ENCODE measurements around the gene TBX3.

The TBX3 gene

DNA sequence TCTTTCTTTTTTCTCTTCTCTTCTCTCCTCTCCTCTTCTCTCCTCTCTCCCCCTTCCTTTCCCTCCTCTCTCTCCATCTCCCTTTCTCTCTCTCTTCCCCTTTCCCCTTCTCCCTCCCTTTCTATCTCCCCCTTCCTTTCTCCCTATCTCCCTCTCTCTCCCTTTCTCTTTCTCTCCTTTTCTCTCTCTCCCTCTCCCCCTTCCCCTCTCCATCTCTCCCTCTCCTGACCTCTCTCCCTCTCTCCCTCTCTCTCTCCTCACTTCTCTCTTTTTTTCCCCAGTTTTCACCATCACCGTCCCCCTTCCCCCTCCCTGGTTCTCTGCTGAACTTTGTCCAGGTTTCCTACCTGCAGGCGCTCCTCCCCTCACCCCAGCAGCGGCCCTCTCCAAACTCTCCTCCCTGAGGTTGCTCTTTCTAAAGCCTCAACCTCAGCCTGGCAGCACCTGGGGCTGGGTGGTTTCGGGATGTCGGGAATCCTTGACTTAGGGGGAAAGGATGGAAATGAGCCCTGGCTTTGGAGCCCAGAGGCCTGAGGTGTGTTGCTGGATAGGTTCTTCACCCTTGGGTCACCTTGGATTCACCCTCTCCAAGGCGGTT is 14.7 kb upstream of the TBX3 start:
- Histone ChIP-seq H3K27me3 (ENCODE audit: insufficient read depth, low read depth, severe bottlenecking) (peaks cover 75% of the 10 kb centered on the region), H3K27ac (no peak overlapping the region), H3K9me3 (ENCODE audit: severe bottlenecking) (peaks cover 8% of the 10 kb centered on the region), H3K36me3 (no peaks in the 10 kb centered on the region), H3K4me3 (ENCODE audit: low read depth, low read length) (no peak overlapping the region)
- TF ChIP-seq CTCF (IDR thresholded peaks at IDR 0.05; ENCODE audit: low read depth, low read length) = no peak
- DNase-seq = no peak

GRCh38 chr12:114697741-114698565 is 14.0 kb upstream of the TBX3 start:
- no peak overlapping the region; the same call in 1 of the 2 replicates for H3K4me3 ChIP-seq (ENCODE audit: low read depth, low read length)
- H3K9me3 ChIP-seq (ENCODE audit: severe bottlenecking) = peaks cover 8% of the 10 kb centered on the region
- H3K36me3 ChIP-seq = no peaks in the 10 kb centered on the region
- DNase-seq = no peak
- TF ChIP-seq CTCF (IDR thresholded peaks at IDR 0.05; ENCODE audit: low read depth, low read length) = no peak
- H3K27ac ChIP-seq = no peak overlapping the region
- peaks cover 79% of the 10 kb centered on the region for H3K27me3 ChIP-seq (ENCODE audit: insufficient read depth, low read depth, severe bottlenecking)

DNA sequence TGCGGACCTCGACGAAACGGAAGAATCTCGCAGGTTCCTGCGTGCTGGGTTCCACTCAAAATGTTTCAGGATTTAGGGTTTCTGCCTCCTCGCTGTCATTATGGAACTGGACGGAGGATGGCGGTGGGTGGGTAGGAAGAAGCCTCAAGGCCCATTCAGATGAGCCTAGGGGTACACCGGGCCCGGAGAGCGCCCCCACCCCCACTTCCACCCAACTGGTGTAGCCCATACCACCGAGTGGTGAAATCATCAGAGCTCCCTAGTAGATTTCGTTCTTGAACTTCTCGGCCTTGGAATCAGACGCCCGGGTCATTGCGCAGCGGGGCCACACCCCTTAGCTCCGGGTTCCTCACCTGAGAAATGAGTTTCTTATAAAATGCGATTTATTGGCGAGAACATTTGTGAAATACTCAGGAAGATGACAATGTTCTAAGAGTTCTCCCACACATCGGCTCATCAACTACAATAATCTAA is 13.3 kb upstream of the TBX3 start:
- H3K36me3 ChIP-seq = no peaks in the 10 kb centered on the region
- no peak overlapping the region for H3K27ac ChIP-seq
- no peak overlapping the region for H3K4me3 ChIP-seq (ENCODE audit: low read depth, low read length)
- DNase-seq = no peak
- H3K9me3 ChIP-seq (ENCODE audit: severe bottlenecking) = peaks cover 8% of the 10 kb centered on the region
- H3K27me3 ChIP-seq (ENCODE audit: insufficient read depth, low read depth, severe bottlenecking) = peaks cover 82% of the 10 kb centered on the region
- TF ChIP-seq CTCF (IDR thresholded peaks at IDR 0.05; ENCODE audit: low read depth, low read length) = no peak

GRCh38 chr12:114696443-114697242 is 12.7 kb upstream of the TBX3 start:
- Histone ChIP-seq H3K27me3 (ENCODE audit: insufficient read depth, low read depth, severe bottlenecking) (peaks cover 83% of the 10 kb centered on the region), H3K9me3 (ENCODE audit: severe bottlenecking) (peaks cover 8% of the 10 kb centered on the region), H3K36me3 (no peaks in the 10 kb centered on the region), H3K27ac (no peak overlapping the region), H3K4me3 (ENCODE audit: low read depth, low read length) (no peak overlapping the region)
- DNase-seq = no peak
- no peak for TF ChIP-seq CTCF (IDR thresholded peaks at IDR 0.05; ENCODE audit: low read depth, low read length)

DNA sequence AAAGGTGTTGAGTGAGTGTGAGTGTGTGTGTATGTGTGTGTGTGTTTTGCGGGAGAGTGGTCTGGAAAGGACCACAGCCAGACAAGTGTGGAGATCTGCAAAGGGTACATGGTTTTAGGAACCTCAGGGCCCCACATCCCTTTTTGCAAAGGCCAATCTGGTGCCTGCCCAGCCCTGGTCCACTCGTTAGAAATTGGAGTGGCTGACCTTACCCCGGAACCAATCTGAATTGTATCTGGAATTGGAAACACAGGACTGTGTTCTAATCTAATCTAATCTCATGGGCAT is 11.3 kb upstream of the TBX3 start:
- no peak overlapping the region for H3K27ac ChIP-seq
- peaks cover 83% of the 10 kb centered on the region for H3K27me3 ChIP-seq (ENCODE audit: insufficient read depth, low read depth, severe bottlenecking)
- TF ChIP-seq CTCF (IDR thresholded peaks at IDR 0.05; ENCODE audit: low read depth, low read length) = no peak
- H3K36me3 ChIP-seq = no peaks in the 10 kb centered on the region
- H3K4me3 ChIP-seq (ENCODE audit: low read depth, low read length) = no peak overlapping the region
- no peak for DNase-seq
- peaks cover 8% of the 10 kb centered on the region for H3K9me3 ChIP-seq (ENCODE audit: severe bottlenecking)
